Skeletal muscle tissue (tissue), 4 donors: Measurements from ENCODE around the gene IMMP2L. TPM values are rescaled to one million over a fixed set of nuclear protein-coding genes. Genes with fewer than 3 reads are reported as not detected.

ENCODE experiments used
- H3K27ac ChIP-seq: one replicate; pipeline ENCODE4 v1.7.0; 2013; ENCODE audit warnings: mild to moderate bottlenecking, low read depth, low read length, inconsistent platforms
- H3K27me3 ChIP-seq, 3 donors: one replicate each; pipeline ENCODE4 v1.7.0; 2013; ENCODE audit warnings: low read length in 3 of 3; ENCODE audit not compliant: control insufficient read depth in 3 of 3, insufficient read depth in 3 of 3
- H3K36me3 ChIP-seq, 3 donors: one replicate each; pipeline ENCODE4 v1.7.0; 2013; ENCODE audit warnings: low read length in 3 of 3; ENCODE audit not compliant: control insufficient read depth in 3 of 3, insufficient read depth in 3 of 3
- H3K4me1 ChIP-seq, 3 donors: one replicate each; pipeline ENCODE4 v1.7.0; 2013; ENCODE audit warnings: low read length in 3 of 3, mild to moderate bottlenecking in 3 of 3; ENCODE audit not compliant: control insufficient read depth in 3 of 3, insufficient read depth in 3 of 3
- H3K4me3 ChIP-seq, 3 donors: one replicate each; pipeline ENCODE4 v1.7.0; 2013; ENCODE audit warnings: low read length in 3 of 3
- H3K9ac ChIP-seq, 3 donors: one replicate each; pipeline ENCODE4 v1.7.0; 2013; ENCODE audit warnings: low read length in 3 of 3, mild to moderate bottlenecking in 3 of 3, moderate library complexity in 2 of 3, low read depth in 1 of 3
- H3K9me3 ChIP-seq, 3 donors: one replicate each; pipeline ENCODE4 v1.7.0; 2013; ENCODE audit warnings: low read length in 3 of 3; ENCODE audit not compliant: control insufficient read depth in 3 of 3
- total RNA-seq: library from RNA; depleted of rRNA; stranded (reverse); fragments of >200 nt; gene quantifications from one replicate; pipeline ENCODE4 v1.2.3, GENCODE V29; 2014
- donor health status: Osteomylitis.

Gene IMMP2L
- total RNA-seq, 1 donor from 2014 or later, result 15.7 TPM

DNA sequence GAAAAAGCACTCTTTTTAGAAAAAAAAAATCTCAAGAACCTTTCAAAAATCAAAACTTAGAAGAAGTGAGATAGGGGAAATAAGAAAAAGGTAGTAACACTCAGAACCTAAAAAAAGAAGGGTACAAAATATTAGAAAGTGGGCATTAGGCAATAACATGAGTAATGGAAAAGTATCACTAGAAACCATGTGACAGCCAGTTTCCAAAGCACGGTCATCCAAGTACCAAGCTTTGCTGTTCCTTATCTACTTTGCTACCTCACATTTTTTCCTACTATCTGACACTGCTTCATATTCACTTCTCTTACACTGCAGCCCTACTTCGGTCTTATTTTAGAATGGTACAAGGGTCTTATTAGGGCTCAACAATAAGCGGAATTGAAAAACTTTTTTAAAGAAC, 30.3 kb downstream of the IMMP2L start:
- Histone ChIP-seq H3K9me3 (no peaks in the 10 kb centered on the region), H3K27ac (peak overlapping the region; percentile 31), H3K9ac (no peak overlapping the region), H3K4me3 (peak overlapping the region in 1 of 3 donors; percentile 12), H3K27me3 (no peaks in the 10 kb centered on the region), H3K36me3 (no peaks in the 10 kb centered on the region), H3K4me1 (peaks cover 0 to 18% (median 8%) of the 10 kb centered on the region in 3 donors)

DNA sequence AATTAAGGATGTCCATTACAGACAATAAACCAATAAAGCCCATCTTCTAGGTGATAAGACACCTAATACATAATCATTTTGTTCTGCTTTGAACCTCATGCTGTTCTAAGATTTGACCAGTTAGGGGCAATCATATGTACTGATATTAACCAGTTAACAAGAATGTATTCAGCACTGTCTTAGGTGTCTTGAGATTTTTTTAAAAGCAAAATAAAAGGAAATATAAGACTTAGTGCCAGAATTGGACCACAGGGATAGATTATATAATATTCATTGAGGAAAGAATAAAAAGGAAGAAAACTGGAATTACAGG, 32.0 kb downstream of the IMMP2L start:
- Histone ChIP-seq H3K9ac (no peak overlapping the region), H3K27me3 (no peaks in the 10 kb centered on the region), H3K36me3 (no peaks in the 10 kb centered on the region), H3K4me1 (peaks cover 0 to 18% (median 8%) of the 10 kb centered on the region in 3 donors), H3K9me3 (no peaks in the 10 kb centered on the region), H3K27ac (no peak overlapping the region), H3K4me3 (no peak overlapping the region)

DNA sequence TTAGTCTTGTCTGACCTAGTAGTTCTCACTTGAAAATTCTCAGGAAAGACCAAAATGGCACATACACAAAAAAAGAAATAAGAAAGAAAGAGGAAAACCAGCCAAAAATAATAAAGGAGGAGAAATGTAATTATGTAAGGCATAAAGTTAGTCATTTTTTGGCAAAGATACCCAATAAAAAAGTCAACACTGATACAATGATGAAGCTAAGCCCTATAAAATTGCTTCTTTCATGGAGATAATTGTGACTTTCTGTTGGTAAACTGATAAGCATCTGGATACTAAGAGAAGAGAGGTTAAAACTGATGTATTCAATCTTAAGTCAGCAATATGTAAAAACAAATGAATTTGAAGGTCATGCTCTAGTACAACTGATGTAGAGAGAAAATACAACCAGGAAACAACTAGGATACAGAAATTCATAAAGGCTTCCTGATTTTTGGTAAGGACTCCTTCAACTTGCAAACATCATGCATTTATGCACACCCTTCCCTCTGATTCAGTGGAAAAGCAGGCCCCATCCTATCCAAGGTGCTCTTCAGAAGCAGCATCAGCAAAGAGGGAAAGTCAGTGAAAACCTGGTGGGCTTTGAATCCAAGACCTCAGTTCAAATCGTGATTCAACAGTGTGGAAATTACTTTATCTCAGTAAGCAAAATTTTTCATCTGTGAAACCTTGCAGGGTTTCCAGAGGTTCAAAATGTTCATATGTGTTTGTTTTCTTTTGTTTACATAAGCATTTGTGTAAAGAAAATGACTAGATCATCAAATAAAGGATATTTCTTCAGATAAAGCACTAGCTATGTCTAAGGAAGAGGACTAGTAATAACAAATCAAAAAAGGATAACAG, 32.6 kb downstream of the IMMP2L start:
- Histone ChIP-seq H3K36me3 (no peaks in the 10 kb centered on the region), H3K27me3 (no peaks in the 10 kb centered on the region), H3K27ac (no peak overlapping the region), H3K4me3 (no peak overlapping the region), H3K4me1 (peaks cover 0 to 18% (median 8%) of the 10 kb centered on the region in 3 donors), H3K9ac (no peak overlapping the region), H3K9me3 (no peaks in the 10 kb centered on the region)

DNA sequence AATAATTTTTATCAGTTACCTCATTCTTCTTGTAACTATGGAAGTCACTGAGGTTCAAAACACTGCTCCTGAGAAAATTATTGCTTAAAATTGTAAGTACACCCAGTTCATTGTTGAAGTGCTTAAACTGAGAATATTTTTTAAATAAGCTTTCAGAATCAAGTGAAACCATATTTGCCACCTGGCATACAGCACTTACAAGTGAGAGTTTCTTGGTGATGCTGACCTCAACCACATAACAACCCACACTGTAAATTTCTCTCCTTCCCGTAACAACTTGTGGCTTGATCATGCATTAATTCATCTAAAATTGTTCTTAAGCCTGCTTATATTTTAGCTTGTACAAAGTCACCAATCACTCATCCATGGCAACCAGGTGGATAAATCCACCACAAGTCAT, 34.0 kb downstream of the IMMP2L start:
- peaks cover 0 to 18% (median 8%) of the 10 kb centered on the region in 3 donors for H3K4me1 ChIP-seq
- H3K36me3 ChIP-seq, result no peaks in the 10 kb centered on the region
- H3K9me3 ChIP-seq, result no peaks in the 10 kb centered on the region
- H3K27ac ChIP-seq, result no peak overlapping the region
- H3K27me3 ChIP-seq, result no peaks in the 10 kb centered on the region
- no peak overlapping the region for H3K9ac ChIP-seq
- no peak overlapping the region for H3K4me3 ChIP-seq

DNA sequence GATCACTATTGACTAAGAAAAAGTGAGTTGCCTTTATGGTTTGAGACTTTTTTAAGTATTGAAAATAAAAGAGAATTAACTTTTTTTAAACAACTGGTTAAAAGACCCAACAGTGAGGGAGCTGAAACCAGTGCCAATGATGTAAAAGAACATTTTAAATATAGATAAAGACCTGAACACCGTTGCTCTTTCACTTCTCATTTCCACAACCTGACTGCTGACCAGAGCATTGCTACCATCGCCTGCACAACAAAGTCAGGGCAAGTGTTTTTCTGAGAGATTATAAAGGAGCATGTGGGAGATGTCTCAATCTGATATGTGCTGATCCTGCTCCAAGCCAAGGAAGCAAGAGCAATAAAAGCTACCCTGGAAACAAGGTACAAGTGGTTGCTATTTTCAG, 34.7 kb downstream of the IMMP2L start:
- Histone ChIP-seq H3K9ac (peak overlapping the region in 1 of 3 donors; percentile 16), H3K36me3 (no peaks in the 10 kb centered on the region), H3K4me3 (no peak overlapping the region), H3K27me3 (no peaks in the 10 kb centered on the region), H3K27ac (no peak overlapping the region), H3K9me3 (no peaks in the 10 kb centered on the region), H3K4me1 (peaks cover 0 to 15% (median 6%) of the 10 kb centered on the region in 3 donors)

DNA sequence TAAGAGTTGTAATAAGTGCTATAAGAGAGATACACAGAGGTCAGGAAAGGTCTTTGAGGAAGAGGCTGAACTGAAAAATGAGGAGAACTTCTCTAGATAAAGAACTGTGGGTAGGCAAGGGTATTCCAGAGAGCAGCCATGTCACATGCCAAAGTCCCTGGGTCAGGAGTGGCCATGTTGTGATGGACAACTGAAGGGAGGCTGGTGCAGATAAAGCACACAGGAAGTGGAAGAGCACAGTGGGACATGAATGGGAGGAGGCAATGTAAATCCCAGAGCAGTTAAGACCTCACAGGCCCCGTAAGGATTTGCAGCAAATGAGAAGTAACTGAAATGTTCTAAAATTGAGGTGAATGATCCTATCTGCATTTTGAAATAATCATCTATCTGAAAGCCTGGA, 37.2 kb downstream of the IMMP2L start:
- no peak overlapping the region for H3K27ac ChIP-seq
- no peaks in the 10 kb centered on the region for H3K27me3 ChIP-seq
- peaks cover 0 to 5% (median 2%) of the 10 kb centered on the region in 3 donors for H3K9me3 ChIP-seq
- peaks cover 0 to 9% (median 0%) of the 10 kb centered on the region in 3 donors for H3K4me1 ChIP-seq
- no peak overlapping the region for H3K9ac ChIP-seq
- H3K4me3 ChIP-seq, result no peak overlapping the region
- peaks cover 0 to 6% (median 2%) of the 10 kb centered on the region in 3 donors for H3K36me3 ChIP-seq

DNA sequence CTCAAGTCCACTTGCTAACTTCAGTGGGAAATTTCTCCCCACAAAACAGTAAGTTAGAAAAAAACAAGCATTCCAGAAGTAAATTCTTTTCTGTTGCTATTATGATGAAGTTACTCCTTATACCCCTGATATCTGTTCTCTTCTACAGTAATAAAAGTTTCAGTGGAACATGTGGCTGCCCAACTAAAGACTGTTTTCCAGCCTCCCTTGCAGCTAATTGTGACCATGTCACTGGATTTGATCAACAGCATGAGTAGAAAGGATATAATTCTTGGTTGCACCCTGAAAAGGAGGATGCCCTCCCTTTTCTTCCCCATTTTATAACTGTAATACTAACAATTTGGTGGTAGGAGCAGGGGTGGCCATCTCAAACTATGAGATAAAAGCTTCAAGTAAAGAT, 40.6 kb downstream of the IMMP2L start:
- H3K27ac ChIP-seq, result no peak overlapping the region
- H3K27me3 ChIP-seq, result no peaks in the 10 kb centered on the region
- peaks cover 0 to 5% (median 2%) of the 10 kb centered on the region in 3 donors for H3K9me3 ChIP-seq
- H3K36me3 ChIP-seq, result peaks cover 0 to 6% (median 2%) of the 10 kb centered on the region in 3 donors
- H3K9ac ChIP-seq, result no peak overlapping the region
- no peak overlapping the region for H3K4me3 ChIP-seq
- H3K4me1 ChIP-seq, result peaks cover 1 to 2% (median 2%) of the 10 kb centered on the region in 3 donors

DNA sequence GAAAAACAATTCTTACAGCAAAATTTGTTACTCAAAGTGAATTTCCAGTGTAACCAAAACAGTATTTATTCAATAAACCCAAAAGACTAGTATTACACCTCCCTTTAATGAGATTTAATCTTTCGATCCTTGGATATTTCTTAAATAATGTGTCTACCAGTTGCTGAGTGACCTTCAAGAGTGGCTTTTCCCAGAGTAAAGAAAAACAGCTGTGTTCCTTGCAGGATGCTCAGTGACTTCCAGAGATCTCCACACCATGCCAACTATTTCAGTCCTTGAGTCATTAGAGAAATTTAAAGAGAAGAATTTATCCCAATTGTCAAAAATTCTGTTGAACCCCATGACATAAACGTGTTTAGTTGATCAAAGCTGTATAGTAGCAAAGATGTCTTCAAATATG, 44.0 kb downstream of the IMMP2L start:
- Histone ChIP-seq H3K4me1 (peaks cover 2 to 4% (median 3%) of the 10 kb centered on the region in 3 donors), H3K36me3 (peaks cover 0 to 6% (median 2%) of the 10 kb centered on the region in 3 donors), H3K27me3 (no peaks in the 10 kb centered on the region), H3K4me3 (no peak overlapping the region), H3K27ac (no peak overlapping the region), H3K9me3 (peaks cover 0 to 5% (median 2%) of the 10 kb centered on the region in 3 donors), H3K9ac (no peak overlapping the region)

DNA sequence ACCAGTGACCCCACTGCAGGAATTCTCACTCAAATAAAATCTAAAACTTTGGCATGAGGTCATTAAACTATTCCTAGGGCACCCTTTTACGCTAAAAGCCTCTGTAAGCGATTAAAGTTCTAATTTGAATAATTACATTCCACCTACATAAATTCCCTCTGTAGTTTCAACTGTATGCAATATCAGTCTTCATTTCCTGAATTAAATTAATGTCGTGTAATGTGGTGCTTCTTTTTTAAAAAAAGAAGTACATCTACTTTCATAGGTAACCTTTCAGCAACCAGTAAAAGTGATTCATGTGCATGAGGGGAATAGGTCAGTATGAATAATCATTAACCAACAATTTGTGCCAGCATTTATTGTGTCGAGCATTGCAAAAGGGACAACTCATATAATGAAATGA, 44.7 kb downstream of the IMMP2L start:
- Histone ChIP-seq H3K27ac (no peak overlapping the region), H3K36me3 (peaks cover 0 to 6% (median 2%) of the 10 kb centered on the region in 3 donors), H3K4me1 (peaks cover 2 to 4% (median 3%) of the 10 kb centered on the region in 3 donors)

DNA sequence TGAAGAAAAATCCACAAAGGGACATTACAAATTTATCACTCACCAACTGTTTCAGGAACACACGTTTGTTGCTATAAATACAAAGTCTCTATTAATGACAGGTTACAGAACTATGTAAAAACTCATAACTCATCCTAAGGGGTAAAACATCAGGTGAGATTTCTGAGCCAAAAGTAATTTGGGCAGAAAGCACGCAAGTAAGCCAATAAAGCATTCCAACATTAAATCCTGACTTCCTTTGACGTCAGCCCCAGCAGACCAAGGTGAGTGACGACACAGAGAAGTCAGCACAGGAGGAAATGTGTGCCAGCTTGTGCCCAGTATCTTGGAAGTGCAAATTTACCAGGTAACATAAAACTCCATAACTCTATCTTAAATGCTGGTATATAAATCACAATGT, 45.7 kb downstream of the IMMP2L start:
- Histone ChIP-seq H3K4me1 (peaks cover 2 to 4% (median 3%) of the 10 kb centered on the region in 3 donors), H3K27me3 (no peaks in the 10 kb centered on the region), H3K4me3 (no peak overlapping the region), H3K9ac (no peak overlapping the region), H3K36me3 (peaks cover 0 to under 1% (median 0%) of the 10 kb centered on the region in 3 donors), H3K9me3 (peaks cover 0 to under 1% (median 0%) of the 10 kb centered on the region in 3 donors), H3K27ac (no peak overlapping the region)

More for the DNA sequence above, 44.7 kb downstream of the IMMP2L start:
- Histone ChIP-seq H3K4me3 (no peak overlapping the region), H3K27me3 (no peaks in the 10 kb centered on the region), H3K9me3 (peaks cover 0 to 5% (median 2%) of the 10 kb centered on the region in 3 donors), H3K9ac (no peak overlapping the region)
